Measurements from ENCODE around the gene CTNNAL1. TPM values are rescaled to one million over a fixed set of nuclear protein-coding genes. Genes with fewer than 3 reads are reported as not detected.

The CTNNAL1 gene
- total and polyA plus RNA-seq, 10 donors = 14.6 to 43.2 (median 36.3) TPM

GRCh38 chr9:109047259-109047658, 34.0 kb upstream of the CTNNAL1 start:
- peaks cover 0 to 9% (median 5%) of the 10 kb centered on the region in 8 donors for H3K9me3 ChIP-seq
- intact Hi-C loops (cut with DNase I; ENCODE audit: low total_unique reads) = no loop called here
- H3K27me3 ChIP-seq (replicated peaks in 1 of 7) = no peaks in the 10 kb centered on the region
- TF ChIP-seq POLR2A (IDR thresholded peaks at IDR 0.05) = no peak
- TF ChIP-seq, protein P1, sequence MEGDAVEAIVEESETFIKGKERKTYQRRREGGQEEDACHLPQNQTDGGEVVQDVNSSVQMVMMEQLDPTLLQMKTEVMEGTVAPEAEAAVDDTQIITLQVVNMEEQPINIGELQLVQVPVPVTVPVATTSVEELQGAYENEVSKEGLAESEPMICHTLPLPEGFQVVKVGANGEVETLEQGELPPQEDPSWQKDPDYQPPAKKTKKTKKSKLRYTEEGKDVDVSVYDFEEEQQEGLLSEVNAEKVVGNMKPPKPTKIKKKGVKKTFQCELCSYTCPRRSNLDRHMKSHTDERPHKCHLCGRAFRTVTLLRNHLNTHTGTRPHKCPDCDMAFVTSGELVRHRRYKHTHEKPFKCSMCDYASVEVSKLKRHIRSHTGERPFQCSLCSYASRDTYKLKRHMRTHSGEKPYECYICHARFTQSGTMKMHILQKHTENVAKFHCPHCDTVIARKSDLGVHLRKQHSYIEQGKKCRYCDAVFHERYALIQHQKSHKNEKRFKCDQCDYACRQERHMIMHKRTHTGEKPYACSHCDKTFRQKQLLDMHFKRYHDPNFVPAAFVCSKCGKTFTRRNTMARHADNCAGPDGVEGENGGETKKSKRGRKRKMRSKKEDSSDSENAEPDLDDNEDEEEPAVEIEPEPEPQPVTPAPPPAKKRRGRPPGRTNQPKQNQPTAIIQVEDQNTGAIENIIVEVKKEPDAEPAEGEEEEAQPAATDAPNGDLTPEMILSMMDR (IDR thresholded peaks at IDR 0.05 in 8 of 11, conservative IDR thresholded peaks at IDR 0.05 in 3 of 11) = no peak
- no peak for TF ChIP-seq POLR2AphosphoS5 (IDR thresholded peaks at IDR 0.05)
- no peak for DNase-seq
- no peak overlapping the region for H3K27ac ChIP-seq
- H3K4me3 ChIP-seq = no peak overlapping the region
- H3K36me3 ChIP-seq = peaks cover 0 to 100% (median 65%) of the 10 kb centered on the region in 6 donors
- WGBS, 5 donors = 88 to 98% (median 95%) methylated on average over 2 of the region's 2 CpGs
- H3K4me1 ChIP-seq = no peaks in the 10 kb centered on the region

GRCh38 chr9:109046346-109046745, 33.0 kb upstream of the CTNNAL1 start:
- peaks cover 0 to 14% (median 7%) of the 10 kb centered on the region in 8 donors for H3K9me3 ChIP-seq
- no peak for DNase-seq
- no peaks in the 10 kb centered on the region for H3K4me1 ChIP-seq
- TF ChIP-seq POLR2A (IDR thresholded peaks at IDR 0.05) (no peak), POLR2AphosphoS5 (IDR thresholded peaks at IDR 0.05) (no peak)
- TF ChIP-seq, protein P1 (IDR thresholded peaks at IDR 0.05 in 8 of 11, conservative IDR thresholded peaks at IDR 0.05 in 3 of 11) = no peak
- peaks cover 0 to 100% (median 61%) of the 10 kb centered on the region in 6 donors for H3K36me3 ChIP-seq
- no peaks in the 10 kb centered on the region for H3K27me3 ChIP-seq (replicated peaks in 1 of 7)
- no peak overlapping the region for H3K4me3 ChIP-seq
- WGBS, 5 donors = 81 to 93% (median 89%) methylated on average over 1 of the region's 1 CpG
- intact Hi-C loops (cut with DNase I; ENCODE audit: low total_unique reads) = no loop called here
- no peak overlapping the region for H3K27ac ChIP-seq

DNA sequence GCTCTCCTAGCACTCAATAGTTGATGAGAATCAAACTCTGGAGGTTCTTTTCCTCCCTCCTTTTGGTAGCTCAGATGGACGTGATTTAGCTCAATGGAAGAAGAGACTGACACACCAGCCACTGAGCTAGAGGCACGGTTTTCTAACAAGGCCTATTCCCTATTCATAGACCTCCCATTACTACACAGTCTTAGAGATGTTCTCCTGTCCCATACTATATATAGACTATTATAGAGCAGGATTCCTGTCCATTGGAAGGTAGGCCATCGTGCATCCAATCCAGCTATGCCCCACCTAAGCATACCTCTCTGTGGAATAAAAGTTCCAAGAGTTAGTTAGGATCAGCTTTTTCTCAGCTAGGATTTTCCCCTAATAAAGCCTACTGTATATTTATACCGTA, 30.3 kb upstream of the CTNNAL1 start:
- intact Hi-C loops (cut with DNase I; ENCODE audit: low total_unique reads) = no loop called here
- peaks cover 0 to 17% (median 7%) of the 10 kb centered on the region in 8 donors for H3K9me3 ChIP-seq
- WGBS, 5 donors = 93 to 99% (median 98%) methylated on average over 4 of the region's 4 CpGs
- H3K4me3 ChIP-seq = no peak overlapping the region
- no peaks in the 10 kb centered on the region for H3K27me3 ChIP-seq (replicated peaks in 1 of 7)
- TF ChIP-seq, protein P1 (IDR thresholded peaks at IDR 0.05 in 8 of 11, conservative IDR thresholded peaks at IDR 0.05 in 3 of 11) = no peak
- TF ChIP-seq POLR2AphosphoS5 (IDR thresholded peaks at IDR 0.05) = no peak
- TF ChIP-seq POLR2A (IDR thresholded peaks at IDR 0.05) = no peak
- no peaks in the 10 kb centered on the region for H3K4me1 ChIP-seq
- no peak for DNase-seq
- H3K36me3 ChIP-seq = peaks cover 0 to 96% (median 42%) of the 10 kb centered on the region in 6 donors
- H3K27ac ChIP-seq = no peak overlapping the region

DNA sequence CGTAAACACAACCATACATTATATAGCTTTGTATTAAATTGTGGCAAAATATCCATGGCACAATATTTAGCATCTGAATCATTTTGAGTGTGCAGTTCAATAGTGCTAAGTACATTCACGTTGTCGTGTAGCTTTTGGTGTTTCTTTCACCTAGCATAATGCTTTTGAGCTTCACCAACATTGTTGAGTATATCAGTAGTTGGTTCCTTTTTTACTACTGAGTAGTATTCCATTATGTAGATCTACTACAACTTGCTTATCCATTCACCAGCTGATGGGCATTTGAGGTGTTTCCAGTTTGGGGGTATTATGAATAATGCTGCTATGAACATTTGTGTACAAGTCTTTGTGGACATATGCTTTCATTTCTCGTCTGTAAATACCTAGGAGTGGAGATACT, 27.3 kb upstream of the CTNNAL1 start:
- Histone ChIP-seq H3K9me3 (peaks cover 0 to 17% (median 7%) of the 10 kb centered on the region in 8 donors), H3K27me3 (replicated peaks in 1 of 7) (no peaks in the 10 kb centered on the region), H3K36me3 (peaks cover 0 to 96% (median 23%) of the 10 kb centered on the region in 6 donors), H3K4me3 (no peak overlapping the region), H3K27ac (no peak overlapping the region), H3K4me1 (peaks cover 0 to 12% (median 2%) of the 10 kb centered on the region in 6 donors)
- DNase-seq = no peak
- WGBS, 5 donors = 97 to 99% (median 98%) methylated on average over 4 of the region's 4 CpGs
- intact Hi-C loops (cut with DNase I; ENCODE audit: low total_unique reads) = no loop called here
- TF ChIP-seq POLR2A (IDR thresholded peaks at IDR 0.05) (no peak), POLR2AphosphoS5 (IDR thresholded peaks at IDR 0.05) (no peak)
- TF ChIP-seq, protein P1 (IDR thresholded peaks at IDR 0.05 in 8 of 11, conservative IDR thresholded peaks at IDR 0.05 in 3 of 11) = no peak

Data from spleen (tissue), 11 donors.